T-helper 1 cell (primary cell): Measurements from ENCODE around the gene CACNA1H.

ENCODE experiments used
- DNase-seq, 5 donors: peaks; one replicate each; pipeline ENCODE4 v3.0.0-alpha.2; 2012 to 2020
- total RNA-seq, 4 donors: gene quantifications; one replicate each; lab custom pipeline; 2026; lab: John Stamatoyannopoulos, UW

Gene CACNA1H
- 6.2 to 14.0 (median 11.1) reads per million in 4 donors for total RNA-seq

DNA sequence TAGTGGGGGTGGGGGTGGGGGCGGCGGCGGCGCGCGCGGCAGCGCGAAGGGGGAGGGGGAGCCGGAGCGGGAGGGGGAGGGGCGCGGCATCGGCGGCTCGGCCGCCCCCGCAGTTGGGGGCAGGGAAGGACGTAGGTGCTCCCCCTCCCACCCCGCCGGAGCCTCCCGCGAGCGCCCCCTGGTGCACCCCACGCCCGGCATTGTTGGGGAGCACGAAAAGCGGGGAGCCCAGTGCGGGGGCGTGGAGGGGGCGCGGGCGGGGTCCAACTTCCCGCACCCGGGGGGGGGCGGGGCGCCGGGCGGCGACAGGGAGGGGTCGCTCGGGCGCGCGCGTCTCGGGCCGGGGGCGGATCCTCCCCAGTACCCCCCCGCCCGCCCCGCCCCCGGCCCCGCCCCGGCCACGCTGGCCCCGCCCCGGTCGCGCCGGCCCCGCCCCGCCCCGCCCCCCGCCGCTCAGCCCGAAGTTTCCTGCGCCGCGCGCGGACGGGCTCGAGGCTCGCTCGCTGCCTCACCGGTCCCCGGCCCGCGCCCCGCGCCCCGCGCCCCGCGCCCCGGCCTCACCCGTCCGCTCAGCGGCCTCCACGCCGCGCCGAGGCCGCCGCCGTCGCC is at the start of gene CACNA1H:
Gene CACNA1H, plus strand, starts transcription at position 456 of the 609 bp plus-strand sequence. CDS start 632 bp downstream, outside the sequence.
- DNase-seq: peak in 4 of 5 donors; percentile 33 to 68 (median 54)

DNA sequence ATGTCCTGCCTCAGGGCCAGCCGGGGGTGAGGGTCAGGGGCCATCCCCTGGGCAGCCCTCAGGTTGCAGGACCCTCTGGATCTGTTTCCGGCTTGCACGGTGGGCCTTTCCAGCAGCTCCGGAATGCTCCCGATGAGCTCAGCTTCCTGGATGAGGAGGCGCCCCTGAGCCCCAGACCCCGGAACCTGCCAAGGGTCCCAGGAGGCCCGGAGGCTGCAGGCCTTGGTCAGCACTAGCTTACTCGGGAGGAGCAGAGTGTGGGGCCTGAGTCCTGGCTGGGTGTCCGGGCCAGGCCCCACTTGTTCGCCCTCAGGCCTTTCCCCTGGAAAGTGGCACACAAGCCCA is 49.3 kb upstream of the CACNA1H start:
- DNase-seq: no peak

DNA sequence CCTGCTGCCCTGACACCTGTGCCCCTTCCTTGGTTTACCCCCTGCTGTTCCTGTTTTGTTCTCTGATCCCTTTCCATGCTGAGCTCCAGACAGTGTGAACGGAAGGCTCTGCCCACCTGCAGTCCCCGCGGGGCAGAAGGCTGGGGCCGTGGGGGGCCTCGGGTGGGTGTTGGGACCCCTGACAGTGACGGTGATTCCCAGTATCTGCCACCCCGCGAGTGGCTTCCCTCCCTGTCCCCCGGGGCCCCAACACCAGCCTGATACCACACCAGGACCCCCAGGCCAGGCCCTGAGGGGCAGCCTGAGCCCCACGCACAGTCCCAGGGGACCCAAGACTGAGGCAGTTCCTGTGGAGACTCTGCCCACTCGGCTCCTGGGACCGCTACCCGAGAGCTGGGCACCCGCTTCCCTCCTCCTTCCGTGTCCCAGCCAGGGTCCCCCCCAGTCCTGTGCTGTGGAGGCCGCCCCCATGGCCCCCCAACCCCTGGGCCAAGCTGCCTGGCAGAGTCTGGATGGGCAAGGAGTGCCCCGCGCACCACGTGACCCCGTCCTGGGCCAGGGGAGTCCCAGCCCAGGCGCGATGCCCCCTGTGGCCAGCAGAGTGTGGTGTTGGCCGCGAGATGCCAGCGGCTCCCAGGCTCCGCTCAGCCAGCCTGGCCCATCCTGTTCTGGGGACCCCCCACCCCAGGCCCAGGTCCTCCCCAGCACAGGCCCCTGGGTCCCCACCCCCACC is 46.9 kb upstream of the CACNA1H start:
- peak in 2 of 5 donors; percentile 24 to 27 for DNase-seq

DNA sequence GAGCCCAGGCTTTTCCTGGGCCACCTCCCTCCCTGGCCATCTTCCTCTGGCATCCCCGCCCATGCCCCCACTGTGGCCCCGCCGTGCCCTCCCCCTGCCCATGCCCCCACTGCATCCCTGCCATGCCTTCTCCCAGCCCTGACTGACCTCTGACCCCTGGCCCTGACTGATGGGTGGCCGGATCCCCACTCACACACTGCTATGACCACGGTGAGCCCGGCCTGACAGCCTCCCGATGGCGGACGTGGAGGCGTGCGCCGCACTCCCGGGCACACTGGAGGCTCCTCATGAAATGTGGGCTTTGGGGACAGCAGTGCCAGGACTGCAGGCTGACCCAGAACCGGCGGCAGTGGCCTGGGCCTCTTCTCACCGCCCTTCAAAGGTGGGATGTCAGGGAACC is 46.2 kb upstream of the CACNA1H start:
- no peak for DNase-seq

DNA sequence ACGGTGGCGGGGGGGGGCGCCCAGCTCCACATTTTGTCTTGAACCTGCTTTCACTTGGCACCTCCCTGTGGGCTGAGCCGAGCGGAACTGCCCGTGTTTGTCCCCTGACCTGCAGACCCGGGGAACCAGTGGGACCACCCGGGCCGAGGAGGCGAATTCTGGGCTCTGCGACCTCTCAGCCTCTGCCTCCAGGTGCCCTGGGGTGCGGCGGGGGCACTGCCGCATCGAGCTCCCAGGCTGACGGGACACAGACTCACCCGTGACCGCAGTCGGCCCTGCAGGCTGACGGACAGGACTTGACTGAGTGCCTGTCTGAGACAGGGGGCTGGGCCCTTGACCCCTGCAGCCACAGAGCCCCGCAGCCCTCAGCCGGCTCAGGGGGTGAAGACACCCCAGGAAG is 45.8 kb upstream of the CACNA1H start:
- DNase-seq: no peak

DNA sequence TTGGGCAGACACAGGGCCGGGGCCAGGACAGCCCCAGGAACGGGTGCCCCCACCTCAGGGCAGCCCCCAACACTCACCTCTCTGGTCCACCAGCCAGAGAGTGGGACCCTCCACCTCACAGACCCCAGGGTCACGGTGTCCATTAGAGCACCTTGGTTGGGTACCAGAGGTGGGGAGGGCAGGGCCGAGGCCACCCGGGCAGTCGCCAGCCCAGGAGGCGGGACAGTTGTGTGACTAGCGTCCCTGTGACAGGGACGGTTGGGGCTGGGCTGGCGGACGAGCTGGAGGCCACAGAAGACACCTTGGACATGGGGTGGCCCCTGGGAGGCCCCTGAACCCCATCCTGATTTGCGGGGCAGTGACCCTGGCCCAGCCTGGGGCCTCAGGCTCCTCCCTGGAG is 45.2 kb upstream of the CACNA1H start:
- no peak for DNase-seq

DNA sequence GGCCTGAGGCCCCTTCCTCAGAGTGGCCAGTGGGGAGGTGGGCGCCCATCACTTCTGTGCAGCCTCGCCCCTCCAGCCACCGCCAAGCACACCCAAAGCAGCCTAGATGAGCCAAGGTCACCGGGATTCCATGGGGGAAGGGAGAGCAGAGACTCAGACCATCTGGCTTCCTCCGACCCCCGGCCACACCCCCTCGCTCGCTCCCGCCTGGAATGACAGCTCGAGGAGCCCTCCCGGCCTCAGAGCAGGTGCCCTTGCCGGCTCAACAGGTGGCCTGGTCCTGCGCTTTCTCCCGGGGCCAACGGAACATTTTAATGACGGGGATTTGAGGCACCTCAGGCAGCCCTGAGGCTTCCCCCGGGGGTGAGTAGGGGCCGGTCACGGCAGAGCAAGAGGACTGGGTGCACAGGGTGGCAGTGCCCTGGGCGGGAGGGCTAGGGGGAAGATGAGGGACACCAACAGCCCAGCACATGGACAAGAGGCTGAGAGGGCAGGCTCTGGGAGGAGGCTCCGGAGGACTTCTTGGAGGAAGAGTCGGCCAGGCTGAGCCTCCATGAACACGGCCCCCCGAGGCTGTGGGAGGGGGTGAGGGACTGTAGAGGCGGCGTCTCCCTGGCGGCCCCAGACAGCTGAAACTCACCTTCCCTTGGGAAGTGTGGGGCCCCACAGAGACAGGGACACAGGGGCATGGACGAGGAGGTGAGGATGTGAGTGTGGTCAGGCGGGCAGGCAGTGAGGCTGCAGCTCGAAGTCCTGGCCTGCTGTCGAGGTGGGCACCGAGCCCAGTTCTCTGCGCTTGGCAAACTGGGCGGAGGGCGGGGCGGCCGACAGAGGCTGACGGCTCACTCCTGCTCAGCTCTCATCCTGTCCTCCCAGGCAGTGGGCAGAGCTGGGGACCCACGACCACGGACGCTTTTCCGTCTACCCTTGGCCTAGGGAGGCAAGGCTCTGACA is 44.3 kb upstream of the CACNA1H start:
- no peak for DNase-seq

DNA sequence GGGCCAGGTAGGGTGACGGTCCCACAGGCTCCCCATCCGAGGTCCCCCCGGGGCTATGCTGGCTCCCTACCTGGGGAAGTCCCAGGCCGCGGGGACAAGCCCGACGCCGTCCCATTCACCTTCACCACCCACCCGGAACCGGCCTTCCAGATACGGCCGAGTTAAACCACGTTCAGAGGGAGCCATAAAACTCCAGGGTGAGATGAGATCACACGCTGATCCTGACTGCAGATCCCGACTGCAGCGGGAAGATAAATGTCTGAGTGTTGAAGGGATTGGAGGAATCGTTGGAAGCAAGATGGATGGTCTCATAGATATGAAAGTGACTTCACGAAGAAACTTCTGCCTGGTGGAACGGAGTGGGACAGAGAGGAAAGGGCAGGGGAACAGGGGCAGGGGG is 43.3 kb upstream of the CACNA1H start:
- DNase-seq: no peak

DNA sequence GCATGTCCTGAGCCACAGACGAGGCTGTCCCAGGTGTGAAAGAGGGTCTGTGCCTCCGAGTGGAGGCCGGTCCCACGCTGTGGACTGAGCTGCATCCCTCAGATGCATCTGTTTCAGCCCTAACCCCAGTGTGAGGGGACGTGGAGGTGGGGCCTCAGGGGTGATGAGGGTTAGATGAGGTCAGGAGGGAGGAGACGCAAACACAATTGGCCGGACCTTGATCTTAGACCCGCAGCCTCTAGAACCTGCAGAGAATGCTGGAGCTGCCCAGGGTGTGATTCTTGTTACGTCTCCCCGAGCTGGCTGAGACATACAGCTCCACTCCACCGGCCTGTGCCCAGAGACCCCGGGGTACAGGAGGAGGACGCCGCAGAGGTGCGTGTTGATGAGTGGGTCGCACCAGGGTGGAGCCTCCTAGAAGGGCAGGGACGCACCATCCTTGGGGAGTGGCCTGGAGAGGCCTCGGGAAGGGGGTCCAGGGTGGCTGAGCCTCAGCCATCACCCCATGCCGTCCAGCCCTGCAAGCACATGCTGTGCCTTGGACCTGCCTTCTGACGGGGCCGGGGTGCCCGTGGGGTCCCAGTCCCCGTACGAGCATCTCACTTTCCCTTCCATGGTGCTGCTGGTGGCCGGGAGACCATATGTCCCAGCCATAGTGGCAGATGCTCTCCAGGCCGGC is 40.3 kb upstream of the CACNA1H start:
- no peak for DNase-seq

DNA sequence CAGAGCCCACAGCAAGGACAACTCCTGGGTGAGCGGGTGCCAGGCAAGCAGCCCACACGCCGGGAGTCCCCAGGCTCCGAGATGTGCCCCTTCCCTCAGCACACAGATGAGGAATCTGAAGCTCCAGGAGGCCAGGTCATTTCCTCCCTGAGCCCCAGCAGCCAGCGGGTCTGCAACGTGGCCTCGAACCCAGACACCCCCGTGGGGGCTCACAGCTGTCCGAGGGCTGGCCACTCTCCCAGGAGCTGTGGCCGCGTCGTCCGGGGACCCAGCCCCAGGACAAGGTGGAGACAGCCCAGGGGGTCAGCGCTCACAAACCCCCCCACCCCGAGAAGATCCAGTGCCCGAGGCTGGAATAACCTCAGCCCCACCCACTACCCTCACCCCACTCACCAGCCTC is 39.4 kb upstream of the CACNA1H start:
- DNase-seq: no peak

DNA sequence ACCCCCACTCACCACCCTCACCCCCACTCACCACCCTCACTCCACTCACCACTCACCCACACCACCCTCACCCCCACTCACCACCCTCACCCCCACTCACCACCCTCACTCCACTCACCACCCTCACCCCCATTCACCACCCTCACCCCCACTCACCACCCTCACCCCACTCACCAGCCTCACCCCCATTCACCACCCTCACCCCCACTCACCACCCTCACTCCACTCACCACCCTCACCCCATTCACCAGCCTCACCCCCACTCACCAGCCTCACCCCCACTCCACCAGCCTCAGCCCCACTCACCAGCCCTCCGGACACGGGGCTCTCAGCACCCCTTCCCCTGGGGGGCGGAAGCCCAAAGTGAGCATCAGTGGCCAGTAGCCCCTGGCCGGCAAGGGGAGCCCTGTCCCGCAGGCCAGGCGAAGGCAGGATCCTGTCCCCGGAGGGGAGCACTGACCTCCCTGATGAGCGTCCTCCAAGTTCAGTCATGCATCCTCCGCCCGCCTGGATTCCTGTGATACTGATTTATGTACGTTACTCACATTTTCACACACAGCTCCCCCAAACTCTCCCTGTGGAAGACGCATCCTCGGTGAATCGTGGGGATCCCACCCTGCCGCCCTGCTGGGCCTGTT is 38.9 kb upstream of the CACNA1H start:
- DNase-seq: no peak

DNA sequence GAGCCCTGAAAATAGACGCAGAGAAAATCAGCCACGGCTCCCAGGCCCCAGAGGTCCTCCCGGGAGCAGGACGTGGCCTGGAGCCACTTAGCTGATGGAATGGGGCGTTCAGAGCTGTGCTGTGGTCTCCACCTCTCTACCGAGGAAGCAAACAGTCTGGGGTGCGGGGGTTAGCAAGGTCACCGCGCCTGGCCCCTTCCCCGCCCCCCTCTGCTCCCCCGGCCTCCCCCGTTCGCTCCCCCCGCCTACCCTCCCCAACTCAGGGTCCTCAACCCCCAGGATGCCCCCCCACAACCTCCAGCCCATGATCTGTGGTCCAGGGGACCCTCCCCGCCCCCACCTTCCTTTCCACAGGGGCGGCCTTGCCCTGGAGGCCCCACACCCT is 36.2 kb upstream of the CACNA1H start:
- no peak for DNase-seq

DNA sequence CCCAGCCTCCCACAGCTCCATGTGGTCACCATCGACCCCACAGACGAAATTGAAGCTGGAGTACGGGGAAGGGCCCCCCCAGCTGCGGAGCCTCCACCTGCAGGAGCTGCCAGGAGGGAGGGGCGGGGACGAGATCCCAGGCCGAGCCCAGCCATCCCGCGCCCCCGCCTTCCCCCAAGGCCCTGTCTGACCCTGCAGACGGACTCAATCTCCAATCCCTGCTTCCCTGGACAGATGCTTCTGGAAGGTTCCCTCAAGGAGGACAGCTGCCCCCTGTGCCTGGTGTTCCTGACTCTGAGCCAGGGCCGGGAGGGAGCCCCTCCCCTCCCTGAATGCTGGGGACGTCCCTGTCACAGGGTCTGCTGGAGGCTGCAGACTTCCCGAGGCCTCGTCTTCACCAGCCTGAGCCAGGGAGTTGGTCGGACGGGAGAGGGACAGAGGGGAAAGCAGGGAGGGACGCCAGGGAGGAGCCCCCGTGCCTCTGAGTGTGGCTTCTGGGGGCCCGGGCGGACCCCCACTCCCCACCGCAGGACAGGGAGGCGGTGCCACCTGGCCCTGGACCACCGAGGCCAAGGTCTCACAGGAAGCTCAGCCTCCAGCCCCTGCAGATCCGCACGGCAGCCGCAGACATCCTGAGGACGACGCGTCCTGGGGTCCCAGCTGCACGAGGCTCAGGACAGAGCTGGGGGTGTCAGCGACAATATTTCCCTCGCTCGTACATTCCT is 35.6 kb upstream of the CACNA1H start:
- DNase-seq: no peak

DNA sequence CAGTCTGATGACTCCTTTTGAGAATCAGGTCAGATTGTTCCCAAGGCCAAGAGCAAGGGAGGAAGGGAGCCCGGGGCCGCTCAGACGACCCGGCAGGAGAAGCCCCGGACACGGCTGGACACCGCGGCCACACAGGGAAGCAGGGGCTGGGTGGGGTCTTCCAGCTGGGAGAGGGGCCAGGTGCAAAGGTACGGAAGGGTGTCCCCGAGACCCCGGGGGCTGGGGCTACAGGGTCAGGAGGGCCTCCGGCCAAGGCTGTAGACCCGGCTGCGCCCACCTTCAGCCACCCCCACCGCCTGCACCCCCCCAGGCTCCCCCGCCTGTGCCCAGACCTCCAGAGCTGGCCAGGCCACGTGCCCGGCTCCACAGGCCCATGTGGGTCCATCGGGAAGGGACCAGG is 35.0 kb upstream of the CACNA1H start:
- DNase-seq: no peak

DNA sequence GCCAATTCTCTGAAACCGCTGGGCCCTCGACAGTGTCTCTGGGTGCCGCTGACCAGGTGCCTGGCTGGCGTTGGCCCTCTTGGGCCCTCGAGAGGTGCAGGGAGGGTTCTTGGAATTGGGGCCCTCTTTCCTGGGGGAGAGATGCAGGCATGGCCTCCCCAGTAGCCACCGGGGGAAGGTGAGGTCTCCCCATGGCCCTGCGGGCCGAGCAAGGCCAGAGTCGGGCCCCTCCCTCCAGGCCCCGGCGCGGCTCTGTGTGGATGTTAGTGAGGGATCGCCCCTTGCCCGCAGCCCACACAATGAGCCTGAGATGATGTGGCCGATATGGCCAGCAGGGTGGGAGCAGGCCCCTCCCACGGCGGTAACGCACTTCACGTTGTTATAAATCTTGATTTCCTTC is 33.8 kb upstream of the CACNA1H start:
- DNase-seq: no peak

DNA sequence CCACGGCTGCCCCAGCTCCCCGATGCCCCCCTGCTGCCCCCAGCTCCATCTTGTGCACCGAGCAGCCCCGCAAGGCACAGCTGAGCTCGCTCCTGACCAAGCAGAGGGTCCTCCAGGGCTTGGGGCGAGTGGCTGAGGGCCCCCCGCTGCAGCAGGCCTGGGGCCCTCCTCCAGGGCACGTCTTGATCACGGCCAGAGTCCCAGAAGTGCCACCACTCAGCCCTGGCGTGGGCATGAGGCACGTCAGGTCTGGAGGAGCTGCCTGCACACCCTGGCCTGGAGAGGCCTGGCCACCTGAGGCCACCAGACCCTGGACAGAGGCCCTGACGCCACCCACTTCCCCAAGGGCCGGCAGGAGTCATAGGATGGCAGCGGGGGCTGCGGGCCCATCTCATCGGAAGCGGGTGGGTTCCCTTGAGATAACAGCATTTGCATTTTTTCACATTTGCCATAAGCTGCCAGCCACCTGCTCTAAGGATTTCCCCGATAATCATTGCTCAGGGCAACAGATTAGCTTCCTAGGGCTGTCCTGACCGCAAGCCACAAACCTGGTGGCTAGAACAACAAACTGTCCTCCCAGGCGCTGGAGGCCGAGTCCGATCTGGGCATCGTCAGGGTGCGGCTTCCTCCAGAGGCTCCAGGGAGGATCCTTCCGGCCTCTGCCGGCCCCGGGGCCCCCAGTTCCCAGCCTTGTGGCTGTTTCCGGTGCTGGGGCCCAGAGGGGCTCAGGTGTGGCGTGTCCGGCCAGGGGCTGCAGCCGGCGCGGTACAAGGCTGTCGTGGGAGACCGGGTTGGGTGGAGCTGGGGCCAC is 32.9 kb upstream of the CACNA1H start:
- no peak for DNase-seq

DNA sequence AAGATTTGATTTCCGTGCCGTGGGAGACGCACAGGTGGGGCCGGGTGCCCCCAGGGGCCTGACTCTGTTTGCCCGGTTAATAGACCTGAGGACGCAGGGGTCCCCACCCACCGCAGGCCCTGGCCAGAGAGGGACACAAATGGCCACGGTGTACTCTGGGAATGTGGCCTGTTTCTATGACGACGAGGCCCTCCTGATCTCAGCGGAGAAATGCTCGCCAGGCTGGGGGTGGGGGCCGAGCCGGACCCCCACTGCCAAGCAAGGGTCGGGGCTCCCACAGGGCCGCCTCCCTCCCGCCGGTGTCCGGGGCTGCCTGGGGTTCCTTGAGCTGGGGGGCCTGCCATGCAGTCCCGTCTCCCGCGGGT is 32.3 kb upstream of the CACNA1H start:
- no peak for DNase-seq

DNA sequence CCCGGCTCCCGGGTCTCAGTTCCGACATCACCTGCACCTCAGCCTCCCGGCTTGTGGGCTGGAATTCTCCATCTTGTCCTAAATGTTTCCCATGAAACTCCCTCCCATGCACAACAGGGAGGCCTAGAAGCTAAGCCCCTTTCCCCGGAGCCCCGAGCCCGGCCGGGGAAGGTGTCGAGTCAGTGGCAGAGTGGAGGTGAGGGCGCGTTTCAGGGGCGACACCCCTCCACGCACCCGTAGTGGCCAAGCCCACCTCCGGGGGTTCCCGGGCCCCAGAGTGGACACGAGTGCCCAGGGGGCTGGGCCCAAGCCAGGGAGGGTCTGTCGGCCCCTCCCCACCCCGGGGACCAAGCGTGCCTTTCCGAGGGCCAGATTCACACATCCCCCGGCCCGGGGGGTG is 31.9 kb upstream of the CACNA1H start:
- no peak for DNase-seq

DNA sequence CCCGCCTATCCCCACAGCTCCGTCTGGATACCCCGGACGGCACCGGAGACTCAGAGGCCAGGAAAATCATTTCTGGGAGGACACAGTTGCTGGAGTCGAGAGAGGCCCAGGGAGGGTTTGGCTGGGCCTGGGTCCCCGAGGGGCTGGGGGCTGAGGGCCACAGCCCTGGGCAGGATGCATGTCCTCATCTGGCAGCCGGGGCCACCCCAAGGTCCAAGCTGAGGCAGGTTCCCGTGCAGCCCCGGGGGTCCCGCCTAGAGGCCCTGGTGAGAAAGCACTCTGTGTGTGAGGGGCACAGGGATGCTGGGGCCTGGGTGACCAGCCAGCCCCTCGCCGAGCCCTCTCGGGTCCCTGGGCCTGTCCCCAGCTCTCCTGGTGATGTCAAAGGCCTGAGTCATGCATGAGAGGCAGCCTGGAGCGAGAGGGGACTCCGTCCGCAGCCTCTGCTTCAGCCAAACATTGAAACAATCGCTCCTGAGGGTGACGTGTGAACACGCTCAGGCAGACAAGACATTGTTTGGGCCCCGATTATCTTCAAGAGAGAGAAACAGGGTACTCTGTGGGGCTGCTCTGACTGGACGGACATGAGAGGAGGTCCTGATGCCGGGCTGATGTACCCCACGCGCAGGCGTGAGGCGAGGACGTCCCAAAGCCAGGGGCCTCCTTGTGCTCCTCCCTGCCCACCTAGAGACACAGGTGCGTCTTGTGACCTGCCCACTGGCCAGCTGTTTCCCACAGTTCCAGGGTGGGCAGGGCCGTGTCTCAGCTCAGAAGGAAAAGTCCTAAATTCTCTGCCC is 31.1 kb upstream of the CACNA1H start:
- no peak for DNase-seq

DNA sequence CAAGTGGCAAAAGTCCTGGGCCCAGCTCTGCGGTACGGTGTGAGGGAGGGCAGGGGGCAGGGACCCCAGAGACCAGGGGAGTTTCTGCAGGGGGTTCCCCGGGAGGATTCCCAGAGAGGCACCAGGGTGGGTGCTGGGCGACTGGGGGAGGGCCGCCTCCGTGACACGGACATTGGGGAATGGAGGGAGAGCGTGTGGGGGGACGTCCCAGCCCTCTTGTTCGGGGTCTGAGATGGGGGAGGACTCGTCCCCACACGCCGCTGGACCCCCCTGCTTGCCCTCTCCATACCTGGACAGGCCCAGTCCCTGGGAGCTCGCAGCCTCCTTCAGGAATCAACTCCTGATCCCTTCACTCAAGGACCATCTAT is 30.5 kb upstream of the CACNA1H start:
- DNase-seq: no peak
